ENCODE results near the gene YAF2. TPM values are rescaled to one million over a fixed set of nuclear protein-coding genes. Genes with fewer than 3 reads are reported as not detected.
"Not testable (repeated sequence)": the region's sequence is repeated elsewhere in the genome, so short reads cannot be mapped to it uniquely, and the experiment has no call there.

The YAF2 gene
- total RNA-seq, 1 experiment from 2014 or later = 9.5 TPM

- no peak for DNase-seq (ENCODE audit: low spot score)
Measured at GRCh38 chr12:42255221-42255865, 17.3 kb upstream of the YAF2 start.

GRCh38 chr12:42252645-42253044, 14.6 kb upstream of the YAF2 start:
- DNase-seq (ENCODE audit: low spot score) = not testable (repeated sequence)

- not testable (repeated sequence) for DNase-seq (ENCODE audit: low spot score)
Measured at GRCh38 chr12:42249033-42249432, 11.0 kb upstream of the YAF2 start.

- no peak for DNase-seq (ENCODE audit: low spot score)
Measured at GRCh38 chr12:42240131-42240750, 2.2 kb upstream of the YAF2 start.

GRCh38 chr12:42237853-42238239, 202 bp downstream of the YAF2 start:
- DNase-seq (ENCODE audit: low spot score) = no peak

GRCh38 chr12:42237052-42237852, 796 bp downstream of the YAF2 start:
- DNase-seq (ENCODE audit: low spot score) = peak; percentile 72

GRCh38 chr12:42236017-42236416, 2.0 kb downstream of the YAF2 start:
- no peak for DNase-seq (ENCODE audit: low spot score)

GRCh38 chr12:42235426-42235825, 2.6 kb downstream of the YAF2 start:
- no peak for DNase-seq (ENCODE audit: low spot score)

- DNase-seq (ENCODE audit: low spot score) = no peak
Measured at GRCh38 chr12:42234970-42235369, 3.1 kb downstream of the YAF2 start.

GRCh38 chr12:42227525-42227924, 10.5 kb downstream of the YAF2 start:
- DNase-seq (ENCODE audit: low spot score) = not testable (repeated sequence)

GRCh38 chr12:42224501-42224900, 13.5 kb downstream of the YAF2 start:
- not testable (repeated sequence) for DNase-seq (ENCODE audit: low spot score)

GRCh38 chr12:42222724-42223123, 15.3 kb downstream of the YAF2 start:
- no peak for DNase-seq (ENCODE audit: low spot score)

- DNase-seq (ENCODE audit: low spot score) = no peak
Measured at GRCh38 chr12:42221726-42222125, 16.3 kb downstream of the YAF2 start.

GRCh38 chr12:42217656-42218055, 20.4 kb downstream of the YAF2 start:
- DNase-seq (ENCODE audit: low spot score) = no peak

- DNase-seq (ENCODE audit: low spot score) = no peak
Measured at GRCh38 chr12:42216737-42217136, 21.3 kb downstream of the YAF2 start.

GRCh38 chr12:42215759-42216158, 22.3 kb downstream of the YAF2 start:
- not testable (repeated sequence) for DNase-seq (ENCODE audit: low spot score)

- DNase-seq (ENCODE audit: low spot score) = peak; percentile 26
Measured at GRCh38 chr12:42213954-42214426, 24.1 kb downstream of the YAF2 start.

- DNase-seq (ENCODE audit: low spot score) = no peak
Measured at GRCh38 chr12:42213023-42213422, 25.0 kb downstream of the YAF2 start.

- no peak for DNase-seq (ENCODE audit: low spot score)
Measured at GRCh38 chr12:42208574-42208973, 29.5 kb downstream of the YAF2 start.

- no peak for DNase-seq (ENCODE audit: low spot score)
Measured at GRCh38 chr12:42204819-42205218, 33.2 kb downstream of the YAF2 start.

- DNase-seq (ENCODE audit: low spot score) = no peak
Measured at GRCh38 chr12:42204362-42204761, 33.7 kb downstream of the YAF2 start.

GRCh38 chr12:42201063-42201462, 37.0 kb downstream of the YAF2 start:
- DNase-seq (ENCODE audit: low spot score) = no peak

GRCh38 chr12:42199007-42199406, 39.0 kb downstream of the YAF2 start:
- DNase-seq (ENCODE audit: low spot score) = no peak

Measured in H4 (cell line).